Peyer's patch (tissue), 4 donors: Measurements from ENCODE around the gene KATNAL2. TPM values are rescaled to one million over a fixed set of nuclear protein-coding genes. Genes with fewer than 3 reads are reported as not detected.

ENCODE experiments used
- DNase-seq, 3 donors: peaks; one replicate each; pipeline ENCODE4 v3.0.0-alpha.2; 2017 to 2019
- H3K27ac ChIP-seq, 4 donors: fragments of 200-600 bp; sonication (generic); one replicate each; pipeline ENCODE4 v1.5.1; 2016 to 2019
- H3K27me3 ChIP-seq, 2 donors: fragments of 200-600 bp; sonication (generic); one replicate each; pipeline ENCODE4 v1.5.1; 2019
- H3K36me3 ChIP-seq, 3 donors: fragments of 200-600 bp; sonication (generic); one replicate each; pipeline ENCODE4 v1.5.1; 2016 to 2019
- H3K4me1 ChIP-seq, 4 donors: fragments of 200-600 bp; sonication (generic); one replicate each; pipeline ENCODE4 v1.5.1; 2016 to 2019
- H3K4me3 ChIP-seq, 4 donors: fragments of 200-600 bp; sonication (generic); 1 replicate in 3 of 4; 2 replicates in 1 of 4; pipeline ENCODE4 v1.5.1; 2016 to 2019; ENCODE audit warnings: mild to moderate bottlenecking in 1 of 4
- H3K9me3 ChIP-seq, 4 donors: fragments of 200-600 bp; sonication (generic); one replicate each; pipeline ENCODE4 v1.5.1; 2016 to 2019; ENCODE audit warnings: mild to moderate bottlenecking in 1 of 4
- CTCF ChIP-seq, 6 experiments: fragments of 450-650 bp in 4 of 6; fragments of 200-600 bp in 2 of 6; sonication (generic) in 1 of 6; IDR thresholded peaks; one replicate each; pipeline ENCODE4 v1.5.1; 2017 to 2019; ENCODE audit warnings: antibody characterized with exemption in 6 of 6, mild to moderate bottlenecking in 3 of 6, moderate library complexity in 1 of 6
- POLR2A ChIP-seq, 2 donors: fragments of 450-650 bp; IDR thresholded peaks; one replicate each; pipeline ENCODE4 v1.5.1; 2017; ENCODE audit warnings: antibody characterized with exemption in 2 of 2, mild to moderate bottlenecking in 2 of 2, moderate library complexity in 2 of 2
- total RNA-seq, 4 donors: library from RNA; depleted of rRNA; stranded (reverse); fragments of >200 nt; gene quantifications; one replicate each; pipeline ENCODE4 v1.1.0, GENCODE V29; 2016

KATNAL2 gene
- total RNA-seq, 4 donors from 2014 or later: 0.67 to 2.1 (median 0.88) TPM; not detected in 1

- Histone ChIP-seq H3K4me3 (peak overlapping the region; percentile 83 to 95 (median 88)), H3K9me3 (no peaks in the 10 kb centered on the region), H3K27ac (peak overlapping the region; percentile 77 to 87 (median 84)), H3K36me3 (no peaks in the 10 kb centered on the region), H3K27me3 (no peaks in the 10 kb centered on the region), H3K4me1 (peaks cover 0 to 27% (median 2%) of the 10 kb centered on the region in 4 donors)
- no peak for TF ChIP-seq CTCF (IDR thresholded peaks at IDR 0.05)
- no peak for TF ChIP-seq POLR2A (IDR thresholded peaks at IDR 0.05)
- peak in 1 of 3 donors; percentile 36 for DNase-seq
Measured at GRCh38 chr18:46916551-46917107, 773 bp upstream of the KATNAL2 start.

- Histone ChIP-seq H3K27ac (peak overlapping the region; percentile 77 to 87 (median 84)), H3K4me3 (peak overlapping the region; percentile 83 to 95 (median 88)), H3K27me3 (no peaks in the 10 kb centered on the region), H3K4me1 (peaks cover 0 to 27% (median 2%) of the 10 kb centered on the region in 4 donors), H3K9me3 (no peaks in the 10 kb centered on the region), H3K36me3 (no peaks in the 10 kb centered on the region)
- DNase-seq: peak; percentile 20 to 50 (median 49)
- TF ChIP-seq POLR2A (IDR thresholded peaks at IDR 0.05) (no peak), CTCF (IDR thresholded peaks at IDR 0.05) (no peak)
Measured at GRCh38 chr18:46917803-46918600, 600 bp downstream of the KATNAL2 start.

- Histone ChIP-seq H3K4me3 (no peak overlapping the region), H3K4me1 (peaks cover 0 to 17% (median 2%) of the 10 kb centered on the region in 4 donors), H3K27ac (no peak overlapping the region), H3K27me3 (no peaks in the 10 kb centered on the region), H3K9me3 (no peaks in the 10 kb centered on the region), H3K36me3 (no peaks in the 10 kb centered on the region)
- DNase-seq: no peak
- TF ChIP-seq POLR2A (IDR thresholded peaks at IDR 0.05) (no peak), CTCF (IDR thresholded peaks at IDR 0.05) (no peak)
Measured at GRCh38 chr18:46920067-46920466, 2.7 kb downstream of the KATNAL2 start.

- Histone ChIP-seq H3K27me3 (no peaks in the 10 kb centered on the region), H3K4me1 (peaks cover 0 to 14% (median 2%) of the 10 kb centered on the region in 4 donors), H3K27ac (no peak overlapping the region), H3K9me3 (no peaks in the 10 kb centered on the region), H3K4me3 (no peak overlapping the region), H3K36me3 (no peaks in the 10 kb centered on the region)
- no peak for DNase-seq
- TF ChIP-seq POLR2A (IDR thresholded peaks at IDR 0.05) (no peak), CTCF (IDR thresholded peaks at IDR 0.05) (no peak)
Measured at GRCh38 chr18:46920653-46921052, 3.3 kb downstream of the KATNAL2 start.

- no peak for DNase-seq
- Histone ChIP-seq H3K9me3 (no peaks in the 10 kb centered on the region), H3K4me3 (no peak overlapping the region), H3K27ac (no peak overlapping the region), H3K36me3 (no peaks in the 10 kb centered on the region), H3K27me3 (no peaks in the 10 kb centered on the region), H3K4me1 (no peaks in the 10 kb centered on the region)
- TF ChIP-seq POLR2A (IDR thresholded peaks at IDR 0.05): no peak
- TF ChIP-seq CTCF (IDR thresholded peaks at IDR 0.05): no peak
Measured at GRCh38 chr18:46939337-46939963, 22.0 kb downstream of the KATNAL2 start.
